Nephron progenitor cell (in vitro differentiated cells): ENCODE results near the gene POC5.

Source experiments
- DNase-seq: peaks from one replicate; pipeline ENCODE4 v3.0.0; 2021
- H3K27ac Mint-ChIP-seq: 2 replicates; pipeline ENCODE4 v1.8.0; 2021; ENCODE audit warnings: mild to moderate bottlenecking, moderate library complexity, mixed read lengths
- H3K27me3 Mint-ChIP-seq: 2 replicates; pipeline ENCODE4 v1.8.0; 2021; ENCODE audit warnings: mild to moderate bottlenecking, low read depth, mixed read lengths; ENCODE audit not compliant: poor library complexity
- H3K36me3 Mint-ChIP-seq: 2 replicates; pipeline ENCODE4 v1.8.0; 2021; ENCODE audit warnings: low read depth, mixed read lengths
- H3K4me1 Mint-ChIP-seq: 2 replicates; pipeline ENCODE4 v1.8.0; 2021; ENCODE audit warnings: mixed read lengths
- H3K4me3 Mint-ChIP-seq: 2 replicates; pipeline ENCODE4 v1.8.0; 2021; ENCODE audit warnings: mild to moderate bottlenecking, moderate library complexity, mixed read lengths
- H3K9me3 Mint-ChIP-seq: 2 replicates; pipeline ENCODE4 v1.8.0; 2021; ENCODE audit warnings: mild to moderate bottlenecking, moderate library complexity, mixed read lengths
- CTCF ChIP-seq: fragments of 200-600 bp; sonication (generic); IDR thresholded peaks from 2 replicates; pipeline ENCODE4 v1.5.0; 2021; ENCODE audit warnings: antibody characterized with exemption

POC5 gene

GRCh38 chr5:75681125-75681830, 36.0 kb downstream of the POC5 start:
- Mint-ChIP-seq H3K36me3 (peaks cover 23% of the 10 kb centered on the region), H3K27ac (no peak overlapping the region)

GRCh38 chr5:75678155-75678554, 39.1 kb downstream of the POC5 start:
- no peak overlapping the region for H3K4me3 Mint-ChIP-seq
- no peaks in the 10 kb centered on the region for H3K9me3 Mint-ChIP-seq
- H3K27me3 Mint-ChIP-seq = no peaks in the 10 kb centered on the region
- H3K4me1 Mint-ChIP-seq = no peaks in the 10 kb centered on the region
- H3K36me3 Mint-ChIP-seq = peaks cover 17% of the 10 kb centered on the region
- TF ChIP-seq CTCF = no peak
- no peak for DNase-seq
- no peak overlapping the region for H3K27ac Mint-ChIP-seq

More at GRCh38 chr5:75681125-75681830, 36.0 kb downstream of the POC5 start:
- H3K27me3 Mint-ChIP-seq = no peaks in the 10 kb centered on the region
- peak; percentile 79 for TF ChIP-seq CTCF
- H3K9me3 Mint-ChIP-seq = no peaks in the 10 kb centered on the region
- H3K4me3 Mint-ChIP-seq = no peak overlapping the region
- no peaks in the 10 kb centered on the region for H3K4me1 Mint-ChIP-seq
- no peak for DNase-seq

- TF ChIP-seq CTCF = no peak
- Mint-ChIP-seq H3K4me3 (no peak overlapping the region), H3K27me3 (no peaks in the 10 kb centered on the region), H3K36me3 (peaks cover 17% of the 10 kb centered on the region), H3K4me1 (no peaks in the 10 kb centered on the region), H3K9me3 (no peaks in the 10 kb centered on the region), H3K27ac (no peak overlapping the region)
- no peak for DNase-seq
Measured at GRCh38 chr5:75677607-75678006, 39.6 kb downstream of the POC5 start.

GRCh38 chr5:75675783-75676182, 41.5 kb downstream of the POC5 start:
- DNase-seq = no peak
- no peak overlapping the region for H3K27ac Mint-ChIP-seq
- no peaks in the 10 kb centered on the region for H3K27me3 Mint-ChIP-seq
- no peaks in the 10 kb centered on the region for H3K9me3 Mint-ChIP-seq
- peaks cover 22% of the 10 kb centered on the region for H3K36me3 Mint-ChIP-seq
- no peaks in the 10 kb centered on the region for H3K4me1 Mint-ChIP-seq
- no peak for TF ChIP-seq CTCF
- H3K4me3 Mint-ChIP-seq = no peak overlapping the region

GRCh38 chr5:75672616-75673015, 44.6 kb downstream of the POC5 start:
- peaks cover 22% of the 10 kb centered on the region for H3K36me3 Mint-ChIP-seq

More at GRCh38 chr5:75672616-75673015, 44.6 kb downstream of the POC5 start:
- no peaks in the 10 kb centered on the region for H3K9me3 Mint-ChIP-seq
- H3K4me3 Mint-ChIP-seq = no peak overlapping the region
- no peak for DNase-seq
- no peak overlapping the region for H3K27ac Mint-ChIP-seq
- TF ChIP-seq CTCF = no peak
- H3K4me1 Mint-ChIP-seq = peaks cover 11% of the 10 kb centered on the region
- peaks cover 3% of the 10 kb centered on the region for H3K27me3 Mint-ChIP-seq
